Suprapubic skin (tissue), 4 donors: ENCODE results near the gene BPIFB4. TPM values are rescaled to one million over a fixed set of nuclear protein-coding genes. Genes with fewer than 3 reads are reported as not detected.

Source experiments
- DNase-seq, 2 donors: peaks; one replicate each; pipeline ENCODE4 v3.0.0-alpha.2; 2019; ENCODE audit warnings: low spot score in 2 of 2
- H3K27ac ChIP-seq: fragments of 200-600 bp; sonication (generic); one replicate; pipeline ENCODE4 v1.5.1; 2019
- H3K27me3 ChIP-seq: fragments of 200-600 bp; sonication (generic); one replicate; pipeline ENCODE4 v1.5.1; 2019
- H3K36me3 ChIP-seq: fragments of 200-600 bp; sonication (generic); one replicate; pipeline ENCODE4 v1.5.1; 2019
- H3K4me1 ChIP-seq: fragments of 200-600 bp; sonication (generic); one replicate; pipeline ENCODE4 v1.5.1; 2019
- H3K4me3 ChIP-seq: fragments of 200-600 bp; sonication (generic); one replicate; pipeline ENCODE4 v1.5.1; 2019; ENCODE audit warnings: mild to moderate bottlenecking
- H3K9me3 ChIP-seq: fragments of 200-600 bp; sonication (generic); one replicate; pipeline ENCODE4 v1.5.1; 2019
- CTCF ChIP-seq, 2 donors: fragments of 200-600 bp in 1 of 2; fragments of 450-650 bp in 1 of 2; sonication (generic) in 1 of 2; IDR thresholded peaks; one replicate each; pipeline ENCODE4 v1.5.1; 2016 to 2019; ENCODE audit warnings: antibody characterized with exemption in 2 of 2, mild to moderate bottlenecking in 1 of 2, moderate library complexity in 1 of 2
- EP300 ChIP-seq: sonication (generic); formaldehyde crosslinking; IDR thresholded peaks from one replicate; pipeline ENCODE4 v1.6.1; 2017; ENCODE audit warnings: antibody characterized with exemption
- POLR2A ChIP-seq, 2 donors: fragments of 450-650 bp; IDR thresholded peaks; one replicate each; pipeline ENCODE4 v1.6.1; 2017; ENCODE audit warnings: antibody characterized with exemption in 2 of 2, mild to moderate bottlenecking in 2 of 2, moderate library complexity in 2 of 2
- POLR2AphosphoS5 ChIP-seq, 3 donors: sonication (generic); formaldehyde crosslinking; IDR thresholded peaks; one replicate each; pipeline ENCODE4 v1.6.1; 2017; ENCODE audit warnings: antibody characterized with exemption in 3 of 3
- WGBS: methylation state at CpG from one replicate; pipeline ENCODE4 v1.1.5; 2018; 5-methylcytosine and 5-hydroxymethylcytosine counted together
- total RNA-seq, 4 donors: library from RNA; depleted of rRNA; stranded (reverse); fragments of >200 nt; gene quantifications; one replicate each; pipeline ENCODE4 v1.1.0, GENCODE V29; 2016

BPIFB4 gene
- total RNA-seq, 4 donors from 2014 or later = not detected

- no peak for TF ChIP-seq EP300
- TF ChIP-seq POLR2A (IDR thresholded peaks at IDR 0.05) = no peak
- no peak for TF ChIP-seq POLR2AphosphoS5 (IDR thresholded peaks at IDR 0.05)
- TF ChIP-seq CTCF (IDR thresholded peaks at IDR 0.05) = no peak
- 75% methylated on average over 5 of the region's 5 CpGs for WGBS
- no peak for DNase-seq
- peaks cover 3% of the 10 kb centered on the region for H3K27me3 ChIP-seq
- no peaks in the 10 kb centered on the region for H3K4me1 ChIP-seq
- no peak overlapping the region for H3K4me3 ChIP-seq
- no peak overlapping the region for H3K27ac ChIP-seq
- H3K36me3 ChIP-seq = no peaks in the 10 kb centered on the region
- no peaks in the 10 kb centered on the region for H3K9me3 ChIP-seq
These were observed 46.1 kb upstream of the BPIFB4 start for GRCh38 chr20:33033381-33033780.

- no peak overlapping the region for H3K4me3 ChIP-seq
- H3K36me3 ChIP-seq = no peaks in the 10 kb centered on the region
- H3K27ac ChIP-seq = no peak overlapping the region
- TF ChIP-seq CTCF (IDR thresholded peaks at IDR 0.05) = no peak
- TF ChIP-seq POLR2AphosphoS5 (IDR thresholded peaks at IDR 0.05) = no peak
- TF ChIP-seq EP300 = no peak
- TF ChIP-seq POLR2A (IDR thresholded peaks at IDR 0.05) = no peak
- H3K9me3 ChIP-seq = no peaks in the 10 kb centered on the region
- H3K4me1 ChIP-seq = no peaks in the 10 kb centered on the region
- WGBS = 88% methylated on average over 5 of the region's 5 CpGs
- peaks cover 4% of the 10 kb centered on the region for H3K27me3 ChIP-seq
- DNase-seq = no peak
These were observed 45.3 kb upstream of the BPIFB4 start for GRCh38 chr20:33034115-33034514.

GRCh38 chr20:33034901-33035492, 44.4 kb upstream of the BPIFB4 start:
- DNase-seq = no peak
- Histone ChIP-seq H3K9me3 (no peaks in the 10 kb centered on the region), H3K27me3 (peaks cover 4% of the 10 kb centered on the region), H3K4me3 (no peak overlapping the region), H3K4me1 (no peaks in the 10 kb centered on the region), H3K27ac (no peak overlapping the region), H3K36me3 (no peaks in the 10 kb centered on the region)
- no peak for TF ChIP-seq POLR2AphosphoS5 (IDR thresholded peaks at IDR 0.05)
- WGBS = 79% methylated on average over 4 of the region's 6 CpGs

GRCh38 chr20:33037456-33037855, 42.0 kb upstream of the BPIFB4 start:
- Histone ChIP-seq H3K27me3 (peaks cover 4% of the 10 kb centered on the region), H3K36me3 (no peaks in the 10 kb centered on the region), H3K4me3 (no peak overlapping the region), H3K4me1 (no peaks in the 10 kb centered on the region), H3K27ac (no peak overlapping the region), H3K9me3 (no peaks in the 10 kb centered on the region)
- 65% methylated on average over 5 of the region's 5 CpGs for WGBS
- TF ChIP-seq EP300 = no peak
- no peak for TF ChIP-seq CTCF (IDR thresholded peaks at IDR 0.05)
- no peak for TF ChIP-seq POLR2A (IDR thresholded peaks at IDR 0.05)
- no peak for TF ChIP-seq POLR2AphosphoS5 (IDR thresholded peaks at IDR 0.05)
- no peak for DNase-seq

- DNase-seq = no peak
- H3K27ac ChIP-seq = no peak overlapping the region
- no peaks in the 10 kb centered on the region for H3K9me3 ChIP-seq
- H3K4me3 ChIP-seq = no peak overlapping the region
- no peak for TF ChIP-seq EP300
- TF ChIP-seq POLR2A (IDR thresholded peaks at IDR 0.05) = no peak
- H3K27me3 ChIP-seq = peaks cover 4% of the 10 kb centered on the region
- 92% methylated on average over 4 of the region's 4 CpGs for WGBS
- no peaks in the 10 kb centered on the region for H3K36me3 ChIP-seq
- no peaks in the 10 kb centered on the region for H3K4me1 ChIP-seq
These were observed 41.2 kb upstream of the BPIFB4 start for GRCh38 chr20:33038243-33038642.

GRCh38 chr20:33042430-33042829, 37.0 kb upstream of the BPIFB4 start:
- WGBS = 92% methylated on average over 3 of the region's 3 CpGs
- H3K27me3 ChIP-seq = peaks cover 4% of the 10 kb centered on the region
- H3K27ac ChIP-seq = no peak overlapping the region
- no peak for TF ChIP-seq POLR2AphosphoS5 (IDR thresholded peaks at IDR 0.05)
- no peak for TF ChIP-seq POLR2A (IDR thresholded peaks at IDR 0.05)
- TF ChIP-seq EP300 = no peak
- TF ChIP-seq CTCF (IDR thresholded peaks at IDR 0.05) = no peak
- no peaks in the 10 kb centered on the region for H3K9me3 ChIP-seq
- no peaks in the 10 kb centered on the region for H3K4me1 ChIP-seq
- H3K4me3 ChIP-seq = no peak overlapping the region
- no peak for DNase-seq
- no peaks in the 10 kb centered on the region for H3K36me3 ChIP-seq
